KBM-7 (cell line): ENCODE data around the gene CTSF.
"Not testable (repeated sequence)": the region's sequence is repeated elsewhere in the genome, so short reads cannot be mapped to it uniquely, and the experiment has no call there.

Source experiments
- DNase-seq: peaks from one replicate; pipeline ENCODE4 v3.0.0-alpha.2; 2015
- in situ Hi-C: fragments of 300-500 bp; cut with MboI; formaldehyde crosslinking; loops from 2 replicates; pipeline ENCODE4 v1.14.3; 2020; ENCODE audit warnings: low sequenced_read_pairs, low pct_unique_long_range_greater_than_20kb, mixed read lengths

Gene CTSF

DNA sequence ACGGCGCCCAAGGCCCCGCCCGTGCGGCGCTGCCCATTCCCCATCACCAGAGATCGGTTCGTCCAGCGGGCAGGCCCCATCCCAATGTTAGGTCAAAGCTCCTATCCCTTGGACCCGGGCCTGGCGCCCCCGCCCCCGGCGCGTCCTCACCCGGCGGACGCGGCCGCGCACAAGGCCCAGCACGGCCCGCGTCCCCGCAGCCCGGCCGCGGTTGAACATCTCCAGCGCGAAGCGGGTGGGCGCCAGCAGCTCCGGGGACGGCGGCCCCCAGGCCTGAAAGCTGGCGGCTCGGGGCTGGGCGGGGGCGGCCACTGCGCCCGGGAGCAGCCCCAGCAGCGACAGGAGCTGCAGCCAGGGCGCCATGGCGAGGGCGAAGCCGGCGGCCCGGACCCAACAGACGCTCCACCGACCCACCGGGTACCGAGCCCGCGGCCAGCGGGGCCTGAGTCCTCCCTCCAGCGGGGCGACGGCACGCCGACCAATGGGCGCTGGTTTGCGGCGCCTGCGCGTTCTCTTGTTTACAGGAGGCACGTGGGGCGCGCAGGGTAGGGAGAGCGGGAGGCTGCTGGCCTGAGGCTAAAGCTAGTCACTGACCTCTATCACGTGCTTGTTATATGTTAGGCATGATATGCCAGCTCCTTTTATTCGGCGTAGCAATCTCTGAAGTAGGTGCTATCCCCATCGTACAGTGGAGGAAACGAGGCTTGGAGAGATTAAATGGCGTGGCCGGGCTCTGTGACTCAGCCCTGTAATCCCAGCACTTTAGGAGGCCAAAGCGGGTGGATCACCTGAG, at the start of gene CTSF:
TSS of gene CTSF (minus strand) at position 483 of the 793 bp plus-strand sequence. CDS start at position 363, 120 bp downstream.
- DNase-seq = peak; percentile 68

DNA sequence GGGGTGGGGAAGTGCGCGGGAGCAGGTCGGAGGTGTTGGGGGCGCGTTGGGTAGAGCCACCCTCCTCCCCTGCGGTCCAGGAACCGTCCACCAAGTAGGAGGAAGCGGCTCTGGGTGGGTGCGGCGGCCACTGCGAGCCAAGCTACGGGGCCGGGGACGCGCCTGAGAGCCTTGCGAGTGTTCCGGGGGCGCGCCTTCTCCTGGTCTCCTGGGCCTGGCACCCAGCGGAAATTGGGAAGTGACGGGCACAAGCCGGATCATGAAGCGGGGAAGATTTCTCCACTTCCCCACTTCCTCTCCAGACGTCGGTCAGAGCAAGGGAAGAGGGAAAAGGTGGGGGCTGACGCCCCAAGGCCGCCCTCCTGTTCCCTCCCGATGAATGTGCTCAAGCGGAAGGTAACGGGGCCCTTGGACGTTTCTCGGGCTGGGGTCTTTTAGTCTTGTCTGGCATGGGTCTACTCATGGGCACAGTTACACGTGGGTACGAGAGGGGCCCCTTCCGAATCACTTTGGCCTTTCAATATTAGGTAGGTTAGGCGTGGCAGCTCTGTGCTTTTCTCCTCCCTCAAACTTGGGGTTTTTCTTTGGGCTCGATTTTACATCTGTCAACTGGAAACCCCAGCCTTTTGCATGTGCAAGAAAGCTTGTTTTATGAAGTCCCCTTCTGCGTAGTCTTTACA, 48.9 kb upstream of the CTSF start:
- DNase-seq = peak; percentile 84
- in situ Hi-C loops = no loop called here

More for the DNA sequence above, at the start of gene CTSF:
- in situ Hi-C loops = no loop called here

DNA sequence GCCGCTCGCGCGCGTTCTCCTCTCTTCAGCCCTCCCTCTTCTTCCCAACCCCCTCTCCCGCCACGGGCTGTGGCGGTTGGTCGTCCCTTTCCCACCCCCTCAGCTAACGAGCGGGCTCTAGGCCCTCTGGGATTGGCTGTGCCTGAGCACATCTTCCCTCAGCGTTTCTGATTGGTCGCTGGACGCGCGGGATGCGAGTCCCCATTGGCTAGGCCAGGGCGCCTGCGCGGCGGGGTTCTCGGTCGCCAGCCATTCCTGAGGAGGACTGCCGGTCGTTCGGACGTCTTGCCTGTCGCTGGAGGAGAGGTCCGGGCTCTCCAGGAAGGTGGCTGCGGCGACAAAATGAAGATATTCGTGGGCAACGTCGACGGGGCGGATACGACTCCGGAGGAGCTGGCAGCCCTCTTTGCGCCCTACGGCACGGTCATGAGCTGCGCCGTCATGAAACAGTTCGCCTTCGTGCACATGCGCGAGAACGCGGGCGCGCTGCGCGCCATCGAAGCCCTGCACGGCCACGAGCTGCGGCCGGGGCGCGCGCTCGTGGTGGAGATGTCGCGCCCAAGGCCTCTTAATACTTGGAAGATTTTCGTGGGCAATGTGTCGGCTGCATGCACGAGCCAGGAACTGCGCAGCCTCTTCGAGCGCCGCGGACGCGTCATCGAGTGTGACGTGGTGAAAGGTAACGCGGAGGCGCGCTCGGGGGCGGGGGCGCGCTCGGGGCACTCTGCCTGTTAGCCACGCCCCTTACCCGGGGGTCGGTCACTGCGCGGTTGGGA, 48.2 kb upstream of the CTSF start, which contains the start of gene RBM14:
TSS of gene RBM14 (plus strand) at position 252 of the 776 bp plus-strand sequence. CDS start at position 343, 91 bp downstream.
- peak; percentile 98 for DNase-seq
- in situ Hi-C loops = no loop called here

DNA sequence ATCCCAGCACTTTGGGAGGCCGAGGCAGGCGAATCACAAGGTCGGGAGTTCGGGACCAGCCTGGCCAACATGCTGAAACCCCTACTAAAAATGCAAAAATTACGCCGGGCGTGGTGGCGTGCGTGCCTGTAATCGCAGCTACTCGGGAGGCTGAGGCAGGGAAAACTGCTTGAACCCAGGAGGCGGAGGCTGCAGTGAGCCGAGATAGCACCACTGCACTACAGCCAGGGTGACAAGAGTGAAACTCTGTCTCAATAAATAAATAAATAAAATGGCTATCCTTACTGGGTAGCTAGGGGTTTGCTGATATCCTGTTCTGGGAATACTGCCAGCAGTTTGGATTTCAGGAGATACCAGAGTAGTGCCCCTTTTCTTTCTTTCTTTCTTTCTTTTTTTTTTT, 45.7 kb upstream of the CTSF start:
- in situ Hi-C loops = no loop called here
- DNase-seq = no peak

DNA sequence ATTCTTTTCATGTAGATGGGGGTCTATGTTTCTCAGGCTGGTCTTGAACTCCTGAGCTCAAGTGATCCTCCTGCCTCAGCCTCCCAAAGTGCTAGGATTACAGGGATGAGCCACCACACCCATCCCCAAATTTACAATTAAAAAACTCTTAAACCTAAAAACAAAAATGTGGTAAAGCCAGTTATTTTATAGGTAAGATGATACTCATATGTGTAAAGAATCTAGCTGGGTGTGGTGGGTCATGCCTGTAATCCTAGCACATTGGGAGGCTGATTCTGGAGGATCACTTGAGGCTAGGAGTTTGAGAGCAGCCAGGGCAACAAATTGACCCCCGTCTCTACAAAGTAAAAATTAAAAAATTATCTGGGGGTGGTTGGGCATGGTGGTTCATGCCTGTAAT, 44.1 kb upstream of the CTSF start:
- in situ Hi-C loops = no loop called here
- no peak for DNase-seq

DNA sequence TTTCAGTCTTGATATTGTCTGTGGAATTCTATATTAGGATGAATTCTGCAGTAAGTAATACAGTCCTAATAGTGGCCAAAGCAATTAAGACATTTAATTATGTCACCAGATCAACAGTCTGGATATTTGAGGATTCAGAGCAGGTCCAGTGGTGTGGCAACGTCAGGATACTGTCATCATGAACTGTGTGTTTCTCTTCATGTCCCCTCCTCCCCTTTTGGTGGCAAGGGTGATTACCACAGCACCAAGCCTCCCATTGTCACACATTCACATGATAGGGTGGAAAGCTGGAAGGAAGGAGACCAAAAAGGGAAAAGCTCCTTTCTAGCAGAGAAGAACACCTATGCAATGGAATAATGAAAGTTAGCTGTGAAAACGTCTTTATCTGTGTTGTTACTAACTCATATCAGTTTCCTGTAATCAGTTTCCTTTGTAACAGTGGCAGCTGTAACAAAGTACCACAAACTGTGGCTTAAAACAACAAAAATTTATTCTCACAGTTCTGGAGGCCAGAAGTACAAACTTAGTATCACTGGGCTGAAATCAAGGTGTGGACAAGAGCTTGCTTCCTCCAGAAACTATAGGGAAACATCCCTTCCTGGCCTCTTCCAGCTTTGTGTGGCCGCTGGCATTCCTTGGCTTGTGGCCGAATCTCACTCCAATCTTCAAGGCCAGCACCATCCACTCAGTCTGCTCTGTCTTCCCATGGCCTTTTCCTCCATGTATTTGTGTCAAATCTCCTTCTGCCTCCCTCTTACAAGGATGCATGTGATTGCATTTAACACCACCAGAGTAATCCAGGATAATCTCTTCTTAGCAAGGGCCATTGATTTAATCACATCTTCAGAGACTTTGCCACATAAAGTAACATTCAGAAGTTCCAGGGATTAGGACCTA, 41.6 kb upstream of the CTSF start:
- in situ Hi-C loops = no loop called here
- DNase-seq = no peak

DNA sequence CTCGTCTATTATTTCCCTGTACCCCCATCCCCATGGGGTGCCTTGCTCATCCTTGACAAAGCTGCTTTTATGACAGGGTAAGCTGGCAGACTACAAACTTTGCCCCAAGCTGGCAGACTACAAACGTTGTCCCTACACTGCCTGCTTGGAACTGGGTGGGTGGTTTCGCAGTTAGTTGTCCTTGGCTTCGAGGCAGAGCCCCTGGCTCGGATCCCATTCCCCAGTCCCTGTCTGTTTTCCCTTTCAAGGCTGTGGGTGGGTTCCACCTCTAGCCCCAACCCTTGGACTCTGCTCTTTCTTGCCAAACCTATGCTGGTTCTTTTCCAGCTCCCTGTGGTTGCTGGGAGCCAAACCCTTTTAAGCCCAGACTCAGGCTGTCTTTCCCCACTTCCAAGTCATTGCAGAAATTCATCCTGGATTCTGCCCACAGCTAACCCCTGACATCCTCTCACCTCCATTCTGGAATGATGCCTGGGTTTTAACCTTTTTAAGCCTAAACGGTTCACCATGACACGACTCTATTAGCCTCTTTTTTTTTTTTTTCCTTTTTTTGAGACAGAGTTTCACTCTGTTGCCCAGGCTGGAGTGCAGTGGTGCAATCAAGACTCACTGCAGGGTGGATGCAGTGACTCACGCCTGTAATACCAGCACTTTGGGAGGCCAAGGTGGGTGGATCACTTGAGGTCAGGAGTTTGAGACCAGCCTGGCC, 38.9 kb upstream of the CTSF start:
- no peak for DNase-seq

DNA sequence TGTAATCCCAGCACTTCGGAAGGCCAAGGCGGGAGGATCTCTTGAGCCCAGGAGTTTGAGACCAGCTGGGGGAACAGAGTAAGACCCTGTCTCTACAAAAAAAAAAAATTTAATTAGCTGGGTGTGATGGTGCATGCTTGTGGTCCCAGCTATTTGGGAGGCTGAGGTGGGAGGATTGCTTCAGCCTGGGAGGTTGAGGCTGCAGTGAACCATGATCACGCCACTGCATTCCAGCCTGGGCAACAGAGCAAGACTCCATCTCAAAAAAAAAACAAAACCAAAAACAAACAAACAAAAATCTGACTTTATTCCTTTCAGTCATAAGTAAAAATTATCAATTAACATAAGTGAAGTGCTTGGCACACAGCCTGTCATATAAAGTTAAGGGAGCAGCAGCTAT, 38.2 kb upstream of the CTSF start:
- DNase-seq, in situ Hi-C loops: not testable (repeated sequence)

More for the DNA sequence above, 38.9 kb upstream of the CTSF start:
- in situ Hi-C loops = no loop called here

DNA sequence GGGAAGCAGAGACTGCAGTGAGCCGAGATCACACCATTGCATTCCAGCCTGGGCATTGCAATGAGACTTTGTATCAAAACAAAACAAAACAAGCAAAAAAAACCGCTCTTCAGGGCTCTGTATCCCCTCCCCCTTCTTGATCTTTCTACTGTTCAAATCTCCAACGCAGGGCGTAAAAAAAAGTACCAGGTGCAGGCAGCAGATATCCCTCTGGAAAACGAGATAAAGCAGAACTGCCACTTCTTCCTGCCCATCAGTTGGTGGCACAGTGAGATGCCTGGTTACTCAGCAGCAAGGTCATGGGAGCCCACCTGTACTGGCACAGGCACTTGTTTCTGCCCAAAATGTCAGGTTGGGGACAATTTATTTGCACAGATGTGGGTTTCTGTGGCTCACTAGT, 35.7 kb upstream of the CTSF start:
- no peak for DNase-seq
- in situ Hi-C loops = no loop called here

DNA sequence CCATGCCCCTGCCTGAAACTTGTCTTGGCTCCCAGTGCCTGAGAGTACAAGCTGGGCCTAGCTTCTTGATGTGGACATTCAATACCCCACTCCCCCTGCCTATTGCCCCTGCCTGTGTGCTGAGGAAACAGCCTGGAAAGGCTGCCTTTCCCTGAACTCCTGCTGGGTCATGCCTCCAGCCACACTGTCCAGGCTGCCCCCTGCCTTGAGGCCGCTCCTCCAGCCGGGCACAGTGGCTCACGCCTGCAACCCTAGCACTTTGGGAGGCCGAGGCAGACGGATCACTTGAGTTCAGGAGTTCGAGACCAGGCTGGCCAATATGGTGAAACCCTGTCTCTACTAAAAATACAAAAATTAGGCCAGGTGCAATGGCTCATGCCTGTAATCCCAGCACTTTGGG, 34.7 kb upstream of the CTSF start:
- in situ Hi-C loops = no loop called here
- no peak for DNase-seq

DNA sequence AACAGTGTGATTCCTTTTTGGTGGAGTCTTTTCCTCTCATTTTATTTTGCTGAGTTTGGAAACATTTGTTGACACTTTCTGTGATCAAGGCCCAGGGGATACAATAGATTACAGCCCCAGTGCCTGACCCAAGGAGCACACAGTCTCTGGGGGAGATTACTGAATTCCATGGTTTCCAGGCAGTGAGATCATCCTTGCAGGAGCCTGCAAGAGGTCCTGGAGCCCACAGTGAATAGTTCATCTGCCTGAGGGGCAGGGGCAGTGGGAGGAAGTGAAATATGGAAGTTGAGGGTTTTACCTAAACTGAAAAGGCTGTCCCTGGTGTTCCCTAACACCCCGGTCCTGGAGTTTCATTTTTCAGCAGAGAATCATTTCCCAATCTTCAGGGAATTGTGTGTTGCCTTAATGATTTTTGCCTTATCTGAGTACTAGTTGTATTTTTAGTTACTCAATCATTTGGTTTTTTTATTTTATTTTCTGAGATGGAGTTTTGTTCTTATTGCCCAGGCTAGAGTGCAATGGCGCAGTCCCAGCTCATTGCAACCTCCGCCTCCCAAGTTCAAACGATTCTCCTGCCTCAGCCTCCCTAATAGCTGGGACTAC, 32.3 kb upstream of the CTSF start:
- in situ Hi-C loops = no loop called here
- DNase-seq = peak; percentile 25

DNA sequence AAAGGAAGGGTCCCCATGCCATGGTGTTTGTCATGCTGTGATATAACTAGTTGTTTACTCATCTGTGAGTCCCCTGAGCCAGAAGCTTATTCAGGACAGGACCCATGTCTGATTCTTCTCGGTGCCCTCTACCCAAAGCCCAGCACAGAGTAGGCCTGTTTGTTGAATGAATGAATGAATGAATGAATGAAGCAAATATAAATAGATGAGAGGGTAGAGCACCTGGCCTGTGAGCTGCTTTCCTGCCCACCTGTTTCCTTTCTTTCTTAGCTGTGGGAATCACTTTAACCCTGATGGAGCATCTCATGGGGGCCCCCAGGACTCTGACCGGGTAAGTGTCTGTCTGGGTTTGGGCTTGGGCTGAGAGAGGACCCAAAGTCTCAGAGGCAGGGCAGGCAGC, 31.8 kb upstream of the CTSF start:
- no peak for DNase-seq
- in situ Hi-C loops = no loop called here

DNA sequence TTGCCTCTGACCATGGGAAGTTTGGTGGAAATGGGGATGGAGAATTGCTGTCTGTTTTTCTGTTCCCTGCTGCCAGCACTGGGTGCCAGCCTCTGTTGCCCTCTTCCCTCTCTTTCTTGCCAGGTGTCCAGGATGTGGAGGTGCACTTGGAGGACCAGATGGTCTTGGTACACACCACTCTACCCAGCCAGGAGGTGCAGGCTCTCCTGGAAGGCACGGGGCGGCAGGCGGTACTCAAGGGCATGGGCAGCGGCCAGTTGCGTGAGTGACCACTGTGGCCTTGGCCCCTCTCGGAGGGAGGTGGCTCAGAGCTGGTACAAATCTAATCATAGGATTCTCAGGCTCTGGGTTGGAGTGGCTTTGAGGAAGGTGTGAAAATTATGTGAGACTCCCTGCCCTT, 30.6 kb upstream of the CTSF start:
- no peak for DNase-seq
- in situ Hi-C loops = no loop called here

DNA sequence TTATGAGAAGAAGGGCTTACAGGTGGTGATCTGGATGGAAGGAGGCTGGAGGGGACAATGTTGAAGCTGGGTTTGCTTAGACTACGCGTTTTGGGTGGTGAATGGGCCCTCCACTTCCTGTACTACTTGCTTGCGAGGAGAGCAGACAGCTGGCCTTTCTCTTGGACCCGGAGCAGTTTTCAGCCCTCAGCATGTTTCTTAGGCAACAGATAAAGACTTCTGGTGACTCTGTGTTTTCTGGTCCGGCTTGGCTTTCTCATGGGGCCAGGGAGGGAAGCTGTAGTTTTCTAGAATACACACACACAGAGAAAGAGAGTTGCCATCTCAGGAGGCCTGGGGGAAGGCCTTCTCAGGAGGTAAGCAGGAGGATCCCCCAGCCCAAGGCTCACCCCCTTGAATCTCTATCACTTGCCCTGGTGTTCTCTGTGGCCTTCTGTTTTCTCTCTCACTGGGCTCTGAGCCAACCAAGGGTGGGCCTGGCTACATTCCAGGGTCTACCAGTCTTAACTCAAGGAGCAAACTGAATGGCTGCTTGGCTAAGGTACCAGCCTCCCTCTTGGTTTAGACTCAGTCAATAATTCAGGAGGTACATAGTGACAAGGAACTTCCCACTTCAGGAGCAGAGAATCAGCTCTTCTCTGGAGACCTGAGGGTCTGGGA, 27.0 kb upstream of the CTSF start:
- no peak for DNase-seq
- in situ Hi-C loops = no loop called here

DNA sequence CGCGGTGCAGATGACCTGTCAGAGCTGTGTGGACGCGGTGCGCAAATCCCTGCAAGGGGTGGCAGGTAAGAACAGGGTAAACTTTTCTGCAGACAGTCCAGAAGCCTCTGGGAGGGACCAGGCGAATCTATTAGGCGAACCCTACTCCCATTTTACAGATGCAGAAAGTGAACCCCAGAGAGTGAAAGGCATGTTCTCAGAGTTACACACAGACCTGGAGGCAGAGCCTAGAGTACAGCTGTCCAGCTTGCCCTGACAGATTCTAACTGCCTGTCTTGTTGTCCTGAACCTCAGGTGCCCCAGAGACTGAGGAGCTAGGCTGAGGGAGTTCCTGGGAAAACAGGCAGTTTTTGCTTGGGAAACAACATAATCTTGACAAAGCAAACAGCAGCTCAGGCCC, 25.2 kb upstream of the CTSF start:
- in situ Hi-C loops = no loop called here
- no peak for DNase-seq

DNA sequence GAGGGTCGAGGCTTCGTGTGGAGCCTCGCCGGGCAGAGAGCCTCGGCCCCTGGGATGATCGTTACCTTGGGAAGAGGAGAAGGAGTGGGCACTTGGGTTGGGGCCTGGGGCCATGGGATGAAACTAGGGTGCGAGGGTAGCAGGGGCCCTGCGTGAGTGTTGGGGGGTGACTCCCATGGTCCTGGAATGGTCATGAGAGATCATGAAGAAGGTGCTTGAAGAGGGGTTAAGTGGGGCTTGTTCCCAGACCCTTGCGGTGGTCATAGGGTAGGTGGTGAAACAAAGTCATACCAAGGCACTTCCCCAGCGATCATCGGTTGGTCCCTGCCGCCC, 24.9 kb upstream of the CTSF start:
- in situ Hi-C loops = no loop called here
- no peak for DNase-seq

DNA sequence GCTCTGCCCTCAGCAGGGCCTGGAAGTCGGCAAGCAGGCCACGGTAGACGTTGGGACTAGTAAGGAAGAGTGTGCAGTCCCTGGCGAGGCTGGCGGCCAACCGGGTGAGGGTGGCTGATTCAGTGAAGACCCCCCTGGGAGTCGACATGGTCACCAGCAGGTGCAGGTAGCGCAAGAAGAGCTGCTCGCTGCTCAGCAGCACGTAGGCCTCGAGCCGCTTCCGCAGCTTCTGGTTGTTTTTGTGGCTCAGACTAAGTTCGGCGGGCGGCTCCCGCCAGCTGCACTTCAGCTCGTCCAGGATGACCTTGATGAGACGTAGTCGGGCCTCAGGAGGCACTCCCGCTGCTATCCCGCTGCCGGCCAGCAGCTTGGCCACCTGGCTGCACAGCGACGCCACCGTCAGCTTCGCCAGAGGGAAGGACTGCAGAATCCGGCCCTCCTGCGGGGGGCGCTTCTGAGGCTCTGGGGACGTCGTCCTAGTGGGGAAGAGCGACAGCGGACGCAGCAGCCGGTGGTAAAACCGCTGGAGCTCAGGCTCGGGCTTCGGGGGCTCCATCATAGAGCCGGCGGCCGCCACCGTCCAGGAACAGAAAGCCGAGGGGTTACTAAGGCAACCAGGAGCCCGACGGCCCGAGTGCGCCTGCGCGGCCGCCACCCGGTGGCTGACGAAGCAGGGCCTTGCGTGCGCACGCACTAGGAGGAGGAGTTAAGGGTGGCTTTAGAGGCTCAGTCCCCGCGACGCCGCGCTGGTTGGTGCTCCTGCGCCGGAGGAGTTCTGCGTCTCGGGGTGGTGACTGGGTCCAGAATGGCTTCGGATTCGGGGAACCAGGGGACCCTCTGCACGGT, 24.3 kb upstream of the CTSF start, which contains the start of the genes CCDC87 and CCS:
TSS of gene CCDC87 (minus strand) at position 607 of the 846 bp plus-strand sequence. CDS start at position 559, 48 bp downstream.
TSS of gene CCS (plus strand) at position 729 of the 846 bp plus-strand sequence. CDS start at position 806, 77 bp downstream.
- peak; percentile 96 for DNase-seq
- in situ Hi-C loops = no loop called here
